HCT116 (cell line): ENCODE results near the gene OTOA. TPM values are rescaled to one million over a fixed set of nuclear protein-coding genes. Genes with fewer than 3 reads are reported as not detected.

Source experiments
- ATAC-seq: fragments of 200-7000 bp; cut with Tn5 transposase; 2 replicates; pipeline ENCODE4 v1.9.1; 2020; ENCODE audit warnings: mild to moderate bottlenecking, moderate library complexity
- BruUV-seq: library from RNA; stranded (reverse); fragments of 400-500 nt; replicated peaks from 2 replicates; lab custom pipeline; 2021; lab: Mats Ljungman, UMichigan
- CTCF ChIA-PET: fragments of 300-600 bp; sonication (Branson Sonifier 250); formaldehyde crosslinking; loops from one replicate; lab custom pipeline; 2021; ENCODE audit warnings: antibody characterized with exemption; lab: Charles Lee
- POLR2A ChIA-PET: fragments of 300-600, 350-600 bp; sonication (Branson Sonifier 250); formaldehyde crosslinking; loops from one replicate; lab custom pipeline; 2021; ENCODE audit warnings: antibody characterized with exemption; lab: Charles Lee
- RAD21 ChIA-PET, 2 experiments: fragments of 300-600 bp; sonication (Branson Sonifier 250); formaldehyde crosslinking; loops; one replicate each; lab custom pipeline; 2023; ENCODE audit warnings: low total read pairs in 2 of 2; ENCODE audit not compliant: uncharacterized antibody in 2 of 2, unreplicated experiment in 2 of 2, low non-redundant PET in 1 of 2; lab: Charles Lee
- DNase-seq: peaks from one replicate; pipeline ENCODE4 v3.0.0-alpha.2; 2010; ENCODE audit warnings: low read depth, low spot score
- H2AFZ ChIP-seq: fragments of 200-600 bp; shearing (Covaris generic), sonication (generic); 2 replicates; pipeline ENCODE4 v1.6.1; 2017; ENCODE audit warnings: low read depth, mixed run types, mixed read lengths, antibody characterized with exemption, low read length; ENCODE audit not compliant: poor library complexity, severe bottlenecking
- H3K27ac ChIP-seq: 2 replicates; pipeline ENCODE4 v1.5.1; 2012; ENCODE audit warnings: low read depth, low read length
- H3K27me3 ChIP-seq: fragments of 200-600 bp; sonication (generic); 2 replicates; pipeline ENCODE4 v1.6.1; 2016; ENCODE audit warnings: mixed run types, low read length, mixed read lengths; ENCODE audit not compliant: insufficient read depth
- H3K36me3 ChIP-seq, 2 experiments: fragments of 200-500 bp in 1 of 2; fragments of 200-600 bp in 1 of 2; sonication (Bioruptor generic) in 1 of 2; sonication (generic) in 1 of 2; 2 replicates each; pipeline versions ENCODE4 v1.5.1 to v1.6.1; 2014 to 2016; ENCODE audit warnings: low read length in 2 of 2, inconsistent platforms in 1 of 2, mixed read lengths in 1 of 2, mixed run types in 1 of 2; ENCODE audit not compliant: insufficient read depth in 2 of 2, control insufficient read depth in 1 of 2
- H3K4me1 ChIP-seq, 2 experiments: fragments of 200-600 bp in 1 of 2; sonication (generic) in 1 of 2; 2 replicates each; pipeline versions ENCODE4 v1.5.1 to v1.6.1; 2012 to 2017; ENCODE audit warnings: low read length in 2 of 2, inconsistent platforms in 1 of 2, mild to moderate bottlenecking in 1 of 2, mixed read lengths in 1 of 2, mixed run types in 1 of 2, moderate library complexity in 1 of 2; ENCODE audit not compliant: insufficient read depth in 2 of 2, control insufficient read depth in 1 of 2
- H3K4me2 ChIP-seq: fragments of 200-600 bp; sonication (generic); 2 replicates; pipeline ENCODE4 v1.6.1; 2017; ENCODE audit warnings: mixed run types, low read length, mixed read lengths
- H3K4me3 ChIP-seq, 2 experiments: fragments of 200-600 bp in 1 of 2; sonication (generic) in 1 of 2; replicated peaks in 1 of 2; 2 replicates each; pipeline ENCODE4 v1.5.1; 2011 to 2016; ENCODE audit warnings: low read length in 2 of 2, control low read depth in 1 of 2, low read depth in 1 of 2, mild to moderate bottlenecking in 1 of 2, mixed read lengths in 1 of 2, mixed run types in 1 of 2
- H3K79me2 ChIP-seq: fragments of 200-600 bp; sonication (generic); 2 replicates; pipeline ENCODE4 v1.6.1; 2017; ENCODE audit warnings: mild to moderate bottlenecking, mixed run types, low read length, moderate library complexity, mixed read lengths; ENCODE audit not compliant: insufficient read depth
- H3K9ac ChIP-seq: fragments of 200-600 bp; sonication (generic); 2 replicates; pipeline ENCODE4 v1.6.1; 2016; ENCODE audit warnings: low read length, mixed read lengths
- H3K9me2 ChIP-seq: fragments of 200-600 bp; sonication (generic), shearing (Covaris generic); 2 replicates; pipeline ENCODE4 v1.6.1; 2017; ENCODE audit warnings: mixed run types, mild to moderate bottlenecking, moderate library complexity; ENCODE audit not compliant: insufficient read depth
- H3K9me3 ChIP-seq, 2 experiments: fragments of 200-500 bp in 1 of 2; fragments of 200-600 bp in 1 of 2; sonication (Bioruptor generic) in 1 of 2; sonication (generic) in 1 of 2; 2 replicates each; pipeline ENCODE4 v1.6.1; 2014 to 2017; ENCODE audit warnings: low read length in 2 of 2, mixed read lengths in 2 of 2, inconsistent platforms in 1 of 2, low read depth in 1 of 2, mild to moderate bottlenecking in 1 of 2, mixed run types in 1 of 2, moderate library complexity in 1 of 2; ENCODE audit not compliant: control insufficient read depth in 1 of 2, insufficient read depth in 1 of 2
- H4K20me1 ChIP-seq: fragments of 200-600 bp; sonication (generic), shearing (Covaris generic); 2 replicates; pipeline ENCODE4 v1.6.1; 2017; ENCODE audit warnings: mixed run types, mild to moderate bottlenecking, moderate library complexity; ENCODE audit not compliant: insufficient read depth
- CBX3 ChIP-seq: IDR thresholded peaks from 2 replicates; pipeline ENCODE4 v1.6.1; 2012; ENCODE audit warnings: low read depth
- POLR2A ChIP-seq: IDR thresholded peaks from 2 replicates; pipeline ENCODE4 v1.7.0; 2011; ENCODE audit warnings: borderline replicate concordance; ENCODE audit not compliant: insufficient read depth, insufficient read length; ENCODE audit errors: extremely low read depth
- RAD21 ChIP-seq: IDR thresholded peaks from 2 replicates; pipeline ENCODE4 v1.6.1; 2012; ENCODE audit warnings: low read depth, mild to moderate bottlenecking
- SIN3A ChIP-seq: IDR thresholded peaks from 2 replicates; pipeline ENCODE4 v1.6.1; 2012; ENCODE audit warnings: low read depth
- SP1 ChIP-seq: IDR thresholded peaks from 2 replicates; pipeline ENCODE4 v1.6.1; 2012; ENCODE audit warnings: low read depth
- SRF ChIP-seq: IDR thresholded peaks from 2 replicates; pipeline ENCODE4 v1.6.1; 2012; ENCODE audit warnings: low read depth
- ZNF274 ChIP-seq: fragments of 200-500 bp; sonication (Bioruptor generic); IDR thresholded peaks from 2 replicates; pipeline ENCODE4 v1.6.1; 2014; ENCODE audit warnings: mild to moderate bottlenecking, low read depth, low read length, inconsistent platforms
- intact Hi-C: fragments of 100-400 bp; cut with micrococcal nuclease; formaldehyde crosslinking; loops from 2 replicates; pipeline ENCODE4 v1.10.0; 2022
- total RNA-seq: library from RNA; stranded (reverse); gene quantifications from one replicate; pipeline ENCODE4 v1.2.1, GENCODE V29; 2021; ENCODE audit not compliant: unreplicated experiment
- TF ChIP-seq, protein P1 (sequence below): IDR thresholded peaks from 2 replicates; pipeline ENCODE4 v1.6.1; 2012
- TF ChIP-seq, protein P2 (sequence below): IDR thresholded peaks from 2 replicates; pipeline ENCODE4 v1.6.1; 2012; ENCODE audit warnings: low read depth

OTOA gene
- total RNA-seq, 1 experiment from 2014 or later: not detected

DNA sequence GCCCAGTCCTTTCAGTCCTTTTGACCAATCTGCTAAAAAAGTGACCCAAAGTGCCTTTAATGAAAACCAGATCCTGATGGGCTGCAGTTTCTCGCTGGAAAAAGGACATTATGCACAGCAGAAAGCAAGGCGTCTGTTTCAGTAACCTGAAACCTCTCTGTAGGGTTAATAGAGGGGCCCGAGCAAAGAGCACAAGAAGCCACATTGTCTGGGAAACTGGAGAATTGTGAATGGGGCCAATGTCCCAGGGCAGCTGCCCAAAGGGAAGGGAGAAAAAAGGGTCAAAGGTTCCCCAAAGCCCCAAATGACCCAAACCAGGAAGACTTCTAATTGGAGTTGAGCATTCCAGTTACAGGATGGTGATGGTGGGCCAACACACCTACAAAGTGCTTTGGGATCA, 3.0 kb downstream of the OTOA start:
- H3K4me3 ChIP-seq: no peak overlapping the region
- no peak overlapping the region for H3K9ac ChIP-seq
- ATAC-seq (no peak), DNase-seq (no peak)
- no peaks in the 10 kb centered on the region for H3K9me3 ChIP-seq
- no peaks in the 10 kb centered on the region for H3K27me3 ChIP-seq
- BruUV-seq: no TSS peak
- H2AFZ ChIP-seq: no peak overlapping the region
- H3K27ac ChIP-seq: no peak overlapping the region
- H3K79me2 ChIP-seq: no peaks in the 10 kb centered on the region
- TF ChIP-seq, protein P1, sequence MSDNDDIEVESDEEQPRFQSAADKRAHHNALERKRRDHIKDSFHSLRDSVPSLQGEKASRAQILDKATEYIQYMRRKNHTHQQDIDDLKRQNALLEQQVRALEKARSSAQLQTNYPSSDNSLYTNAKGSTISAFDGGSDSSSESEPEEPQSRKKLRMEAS: no peak
- no peak for TF ChIP-seq SIN3A
- TF ChIP-seq CBX3: no peak
- TF ChIP-seq RAD21: no peak
- no peak for TF ChIP-seq POLR2A
- no peak for TF ChIP-seq SRF
- TF ChIP-seq, protein P2, sequence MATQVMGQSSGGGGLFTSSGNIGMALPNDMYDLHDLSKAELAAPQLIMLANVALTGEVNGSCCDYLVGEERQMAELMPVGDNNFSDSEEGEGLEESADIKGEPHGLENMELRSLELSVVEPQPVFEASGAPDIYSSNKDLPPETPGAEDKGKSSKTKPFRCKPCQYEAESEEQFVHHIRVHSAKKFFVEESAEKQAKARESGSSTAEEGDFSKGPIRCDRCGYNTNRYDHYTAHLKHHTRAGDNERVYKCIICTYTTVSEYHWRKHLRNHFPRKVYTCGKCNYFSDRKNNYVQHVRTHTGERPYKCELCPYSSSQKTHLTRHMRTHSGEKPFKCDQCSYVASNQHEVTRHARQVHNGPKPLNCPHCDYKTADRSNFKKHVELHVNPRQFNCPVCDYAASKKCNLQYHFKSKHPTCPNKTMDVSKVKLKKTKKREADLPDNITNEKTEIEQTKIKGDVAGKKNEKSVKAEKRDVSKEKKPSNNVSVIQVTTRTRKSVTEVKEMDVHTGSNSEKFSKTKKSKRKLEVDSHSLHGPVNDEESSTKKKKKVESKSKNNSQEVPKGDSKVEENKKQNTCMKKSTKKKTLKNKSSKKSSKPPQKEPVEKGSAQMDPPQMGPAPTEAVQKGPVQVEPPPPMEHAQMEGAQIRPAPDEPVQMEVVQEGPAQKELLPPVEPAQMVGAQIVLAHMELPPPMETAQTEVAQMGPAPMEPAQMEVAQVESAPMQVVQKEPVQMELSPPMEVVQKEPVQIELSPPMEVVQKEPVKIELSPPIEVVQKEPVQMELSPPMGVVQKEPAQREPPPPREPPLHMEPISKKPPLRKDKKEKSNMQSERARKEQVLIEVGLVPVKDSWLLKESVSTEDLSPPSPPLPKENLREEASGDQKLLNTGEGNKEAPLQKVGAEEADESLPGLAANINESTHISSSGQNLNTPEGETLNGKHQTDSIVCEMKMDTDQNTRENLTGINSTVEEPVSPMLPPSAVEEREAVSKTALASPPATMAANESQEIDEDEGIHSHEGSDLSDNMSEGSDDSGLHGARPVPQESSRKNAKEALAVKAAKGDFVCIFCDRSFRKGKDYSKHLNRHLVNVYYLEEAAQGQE: no peak
- no peak for TF ChIP-seq ZNF274
- TF ChIP-seq SP1: no peak
- H3K36me3 ChIP-seq: no peaks in the 10 kb centered on the region
- intact Hi-C loops: no loop called here
- no peaks in the 10 kb centered on the region for H3K4me1 ChIP-seq
- CTCF ChIA-PET: no interaction called here
- no peak overlapping the region for H3K4me2 ChIP-seq
- RAD21 ChIA-PET: no interaction called here
- POLR2A ChIA-PET: no interaction called here
- no peaks in the 10 kb centered on the region for H3K9me2 ChIP-seq
- no peaks in the 10 kb centered on the region for H4K20me1 ChIP-seq
